ENCODE measurements around the gene PARVA. TPM values are rescaled to one million over a fixed set of nuclear protein-coding genes. Genes with fewer than 3 reads are reported as not detected.

PARVA gene
- total RNA-seq, 1 experiment from 2014 or later, result 10.4 TPM

- ChIA-PET POLR2A (no interaction called here), CTCF (no interaction called here)
- TF ChIP-seq JAZF1 (CRISPR knock-in tag; IDR thresholded peaks at IDR 0.05), result no peak
- TF ChIP-seq TP53 (CRISPR knock-in tag; IDR thresholded peaks at IDR 0.05), result no peak
- TF ChIP-seq ZNF232 (CRISPR knock-in tag; IDR thresholded peaks at IDR 0.05), result no peak
- no peak for TF ChIP-seq ZNF138 (CRISPR knock-in tag; conservative IDR thresholded peaks at IDR 0.05)
- TF ChIP-seq IRF2 (CRISPR knock-in tag; IDR thresholded peaks at IDR 0.05; ENCODE audit: borderline replicate concordance, low read depth), result no peak
- TF ChIP-seq ZNF219 (CRISPR knock-in tag; IDR thresholded peaks at IDR 0.05; ENCODE audit: borderline replicate concordance), result no peak
- no peak for TF ChIP-seq HMGA2 (CRISPR knock-in tag; IDR thresholded peaks at IDR 0.05)
- TF ChIP-seq ZNF423 (CRISPR knock-in tag; IDR thresholded peaks at IDR 0.05), result no peak
- TF ChIP-seq E2F5 (CRISPR knock-in tag; IDR thresholded peaks at IDR 0.05), result no peak
- no peak for TF ChIP-seq ZNF671 (CRISPR knock-in tag; IDR thresholded peaks at IDR 0.05)
- TF ChIP-seq ZBTB21 (CRISPR knock-in tag; IDR thresholded peaks at IDR 0.05; ENCODE audit: borderline replicate concordance), result no peak
- TF ChIP-seq SMAD3 (CRISPR knock-in tag; IDR thresholded peaks at IDR 0.05; ENCODE audit: borderline replicate concordance), result no peak
- no peak for TF ChIP-seq TCF7 (CRISPR knock-in tag; IDR thresholded peaks at IDR 0.05; ENCODE audit: low read depth)
- TF ChIP-seq MYBL2 (CRISPR knock-in tag; IDR thresholded peaks at IDR 0.05), result no peak
- no peak for TF ChIP-seq ZNF396 (CRISPR knock-in tag; IDR thresholded peaks at IDR 0.05; ENCODE audit: borderline replicate concordance)
- TF ChIP-seq PRDM15 (CRISPR knock-in tag; IDR thresholded peaks at IDR 0.05), result no peak
- no peak for TF ChIP-seq MXD4 (CRISPR knock-in tag; IDR thresholded peaks at IDR 0.05; ENCODE audit: borderline replicate concordance)
- TF ChIP-seq HMGXB4 (CRISPR knock-in tag; IDR thresholded peaks at IDR 0.05), result no peak
- no peak for TF ChIP-seq ZNF317 (CRISPR knock-in tag; IDR thresholded peaks at IDR 0.05; ENCODE audit: borderline replicate concordance, low read depth)
- H3K36me3 Mint-ChIP-seq, result no peaks in the 10 kb centered on the region
- H3K9me3 Mint-ChIP-seq, result peaks cover 5% of the 10 kb centered on the region; the same call in 1 of the 2 replicates
- no peak overlapping the region for H3K4me3 Mint-ChIP-seq
- H3K4me1 Mint-ChIP-seq, result peaks cover 12% of the 10 kb centered on the region
- no peak overlapping the region for H3K27ac Mint-ChIP-seq
- no peaks in the 10 kb centered on the region; the same call in 1 of the 2 replicates for H3K27me3 Mint-ChIP-seq (ENCODE audit: low read depth)
- ATAC-seq (no peak), DNase-seq (ENCODE audit: low spot score) (no peak)
These were observed 71.0 kb downstream of the PARVA start for GRCh38 chr11:12448131-12448939.

Measured in WTC11 (cell line).